ENCODE measurements around the gene MOCS3.

DNA sequence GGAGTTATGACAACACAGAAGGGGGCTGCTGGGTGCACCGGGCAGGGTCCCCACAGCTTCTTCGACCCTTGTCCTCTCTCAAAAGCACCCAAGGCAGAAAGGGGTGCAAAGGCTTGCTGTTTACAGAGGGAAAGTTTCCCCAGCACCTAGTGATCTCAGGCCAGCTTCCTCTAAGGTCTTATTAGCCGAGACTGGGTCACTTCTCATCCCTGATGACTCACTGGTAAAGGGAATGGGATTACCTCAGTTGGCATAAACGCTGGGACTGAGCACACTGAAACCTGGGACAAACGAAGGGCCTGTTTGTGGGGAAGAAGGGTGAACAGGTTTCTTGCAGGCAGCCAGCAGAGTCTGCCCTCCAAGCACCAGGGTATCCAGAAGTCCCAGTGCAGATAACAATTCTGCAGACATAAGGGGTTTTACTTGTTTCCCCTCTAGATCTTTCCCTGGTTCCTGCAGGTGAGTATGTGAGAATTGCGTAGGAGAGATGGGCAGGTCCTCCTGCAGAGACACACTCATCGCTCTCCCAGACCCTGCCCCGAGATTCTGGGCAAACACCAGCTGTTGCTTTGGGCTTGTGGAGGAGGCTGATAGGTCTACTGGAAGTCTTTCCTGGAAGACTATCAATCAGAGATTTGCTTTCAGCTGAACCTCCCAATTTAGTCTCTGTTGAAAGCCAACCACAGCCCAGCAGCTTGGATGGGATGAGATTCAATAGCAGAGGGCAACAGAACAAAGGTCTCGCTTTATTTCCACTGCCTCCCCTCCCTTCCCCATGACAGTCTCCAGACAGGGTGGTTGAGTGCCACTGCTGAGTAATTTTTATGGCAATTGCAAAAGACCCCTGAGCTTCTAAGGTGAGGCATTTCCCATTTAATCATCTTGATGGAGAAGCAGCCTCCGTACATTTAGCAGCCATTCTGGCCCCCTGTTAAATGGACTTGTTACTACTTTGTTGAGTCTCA, 38.6 kb downstream of the MOCS3 start:
- TF ChIP-seq EP300 (IDR thresholded peaks at IDR 0.05) (no peak), POLR2A (IDR thresholded peaks at IDR 0.05) (no peak), POLR2AphosphoS5 (IDR thresholded peaks at IDR 0.05) (no peak)
- TF ChIP-seq, protein P1, sequence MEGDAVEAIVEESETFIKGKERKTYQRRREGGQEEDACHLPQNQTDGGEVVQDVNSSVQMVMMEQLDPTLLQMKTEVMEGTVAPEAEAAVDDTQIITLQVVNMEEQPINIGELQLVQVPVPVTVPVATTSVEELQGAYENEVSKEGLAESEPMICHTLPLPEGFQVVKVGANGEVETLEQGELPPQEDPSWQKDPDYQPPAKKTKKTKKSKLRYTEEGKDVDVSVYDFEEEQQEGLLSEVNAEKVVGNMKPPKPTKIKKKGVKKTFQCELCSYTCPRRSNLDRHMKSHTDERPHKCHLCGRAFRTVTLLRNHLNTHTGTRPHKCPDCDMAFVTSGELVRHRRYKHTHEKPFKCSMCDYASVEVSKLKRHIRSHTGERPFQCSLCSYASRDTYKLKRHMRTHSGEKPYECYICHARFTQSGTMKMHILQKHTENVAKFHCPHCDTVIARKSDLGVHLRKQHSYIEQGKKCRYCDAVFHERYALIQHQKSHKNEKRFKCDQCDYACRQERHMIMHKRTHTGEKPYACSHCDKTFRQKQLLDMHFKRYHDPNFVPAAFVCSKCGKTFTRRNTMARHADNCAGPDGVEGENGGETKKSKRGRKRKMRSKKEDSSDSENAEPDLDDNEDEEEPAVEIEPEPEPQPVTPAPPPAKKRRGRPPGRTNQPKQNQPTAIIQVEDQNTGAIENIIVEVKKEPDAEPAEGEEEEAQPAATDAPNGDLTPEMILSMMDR (IDR thresholded peaks at IDR 0.05), result no peak

Data from sigmoid colon (tissue), 4 donors.